Thoracic aorta (tissue), 2 donors: ENCODE results near the gene C4orf51. TPM values are rescaled to one million over a fixed set of nuclear protein-coding genes. Genes with fewer than 3 reads are reported as not detected.

Experiments
- ATAC-seq: fragments of 150-250 bp; one replicate; pipeline ENCODE4 v1.8.0; 2017; ENCODE audit warnings: low read depth; ENCODE audit not compliant: insufficient number of reproducible peaks, low FRiP score
- DNase-seq: peaks from one replicate; pipeline ENCODE4 v3.0.0-alpha.2; 2020; ENCODE audit warnings: low spot score
- H3K27ac ChIP-seq, 2 donors: fragments of 200-600 bp; sonication (generic); 1 replicate in 1 of 2; 2 replicates in 1 of 2; pipeline ENCODE4 v1.5.1; 2016; ENCODE audit warnings: mild to moderate bottlenecking in 2 of 2, moderate library complexity in 2 of 2
- H3K27me3 ChIP-seq: fragments of 200-600 bp; sonication (generic); replicated peaks from 2 replicates; pipeline ENCODE4 v1.6.0; 2016; ENCODE audit warnings: mild to moderate bottlenecking; ENCODE audit not compliant: insufficient read depth
- H3K36me3 ChIP-seq: fragments of 200-600 bp; sonication (generic); one replicate; pipeline ENCODE4 v1.5.1; 2016
- H3K4me1 ChIP-seq, 2 donors: fragments of 200-600 bp; sonication (generic); 1 replicate in 1 of 2; 2 replicates in 1 of 2; pipeline versions ENCODE4 v1.5.1 to v1.6.0; 2016; ENCODE audit warnings: low read depth in 2 of 2, mild to moderate bottlenecking in 1 of 2; ENCODE audit not compliant: control insufficient read depth in 1 of 2
- H3K4me3 ChIP-seq: fragments of 200-600 bp; sonication (generic); 2 replicates; pipeline ENCODE4 v1.5.1; 2016; ENCODE audit warnings: mild to moderate bottlenecking
- H3K9me3 ChIP-seq: fragments of 200-600 bp; sonication (generic); 2 replicates; pipeline ENCODE4 v1.5.1; 2016
- total RNA-seq, 2 donors: library from RNA; depleted of rRNA; stranded (reverse); fragments of >200 nt; gene quantifications; one replicate each; pipeline versions ENCODE4 v1.1.0 to v1.2.3, GENCODE V29; 2016
- TF ChIP-seq, protein P1 (sequence below): fragments of 200-600 bp; sonication (generic); IDR thresholded peaks from one replicate; pipeline ENCODE4 v1.5.1; 2019; ENCODE audit warnings: antibody characterized with exemption

The C4orf51 gene
- total RNA-seq, 2 donors from 2014 or later: not detected

GRCh38 chr4:145731028-145731427 is 51.1 kb downstream of the C4orf51 start:
- Histone ChIP-seq H3K27ac (no peak overlapping the region), H3K36me3 (no peaks in the 10 kb centered on the region), H3K9me3 (no peaks in the 10 kb centered on the region), H3K4me1 (peaks cover 17 to 30% of the 10 kb centered on the region in 2 donors), H3K4me3 (no peak overlapping the region), H3K27me3 (no peaks in the 10 kb centered on the region)
- DNase-seq (no peak), ATAC-seq (no peak)
- TF ChIP-seq, protein P1, sequence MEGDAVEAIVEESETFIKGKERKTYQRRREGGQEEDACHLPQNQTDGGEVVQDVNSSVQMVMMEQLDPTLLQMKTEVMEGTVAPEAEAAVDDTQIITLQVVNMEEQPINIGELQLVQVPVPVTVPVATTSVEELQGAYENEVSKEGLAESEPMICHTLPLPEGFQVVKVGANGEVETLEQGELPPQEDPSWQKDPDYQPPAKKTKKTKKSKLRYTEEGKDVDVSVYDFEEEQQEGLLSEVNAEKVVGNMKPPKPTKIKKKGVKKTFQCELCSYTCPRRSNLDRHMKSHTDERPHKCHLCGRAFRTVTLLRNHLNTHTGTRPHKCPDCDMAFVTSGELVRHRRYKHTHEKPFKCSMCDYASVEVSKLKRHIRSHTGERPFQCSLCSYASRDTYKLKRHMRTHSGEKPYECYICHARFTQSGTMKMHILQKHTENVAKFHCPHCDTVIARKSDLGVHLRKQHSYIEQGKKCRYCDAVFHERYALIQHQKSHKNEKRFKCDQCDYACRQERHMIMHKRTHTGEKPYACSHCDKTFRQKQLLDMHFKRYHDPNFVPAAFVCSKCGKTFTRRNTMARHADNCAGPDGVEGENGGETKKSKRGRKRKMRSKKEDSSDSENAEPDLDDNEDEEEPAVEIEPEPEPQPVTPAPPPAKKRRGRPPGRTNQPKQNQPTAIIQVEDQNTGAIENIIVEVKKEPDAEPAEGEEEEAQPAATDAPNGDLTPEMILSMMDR: no peak

DNA sequence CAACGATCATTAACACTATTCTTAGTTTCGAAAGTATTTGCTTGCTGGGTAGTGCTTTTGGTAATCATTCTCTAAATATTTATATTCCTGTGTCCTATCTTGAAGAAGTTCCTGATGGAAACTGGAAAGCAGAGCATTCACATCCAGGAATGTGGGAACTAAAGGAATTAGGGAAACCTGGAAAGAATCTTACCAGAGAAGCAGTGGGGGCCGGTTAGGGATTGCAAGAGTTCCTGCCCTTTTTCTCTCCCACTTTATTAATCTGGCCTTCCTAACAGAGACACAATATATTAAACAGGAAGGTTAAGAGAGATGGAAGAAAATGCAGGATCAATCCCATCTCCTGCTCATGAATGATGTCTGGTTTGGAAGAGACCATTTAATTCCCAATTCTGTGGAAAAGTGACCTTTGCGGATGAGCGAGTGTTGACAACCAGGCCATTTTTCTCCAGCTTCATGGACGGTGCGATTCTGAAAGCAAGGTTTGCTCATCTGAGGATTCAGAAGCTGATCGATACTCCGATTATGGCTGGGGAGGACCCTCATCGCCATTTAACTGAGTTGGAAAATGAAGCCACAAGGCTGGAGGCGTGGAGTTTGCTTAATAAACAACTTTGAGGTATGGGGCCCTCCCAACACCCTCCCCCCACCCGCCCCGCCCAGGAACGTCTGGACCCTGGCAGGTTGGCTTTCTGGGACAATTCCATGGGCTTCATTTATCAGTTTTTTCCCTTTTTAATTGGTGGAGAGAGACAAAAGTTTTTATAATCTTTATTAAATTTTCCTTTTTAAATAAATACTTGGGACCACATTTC is 52.3 kb downstream of the C4orf51 start:
- H3K27me3 ChIP-seq: no peaks in the 10 kb centered on the region
- peaks cover 26 to 42% of the 10 kb centered on the region in 2 donors for H3K4me1 ChIP-seq
- peak overlapping the region; percentile 99 to 100 for H3K27ac ChIP-seq
- H3K9me3 ChIP-seq: no peaks in the 10 kb centered on the region
- no peaks in the 10 kb centered on the region for H3K36me3 ChIP-seq
- DNase-seq: no peak
- ATAC-seq: no peak
- TF ChIP-seq, protein P1: no peak
- H3K4me3 ChIP-seq: peak overlapping the region; percentile 89

- H3K4me1 ChIP-seq: peaks cover 26 to 50% of the 10 kb centered on the region in 2 donors
- peak overlapping the region; percentile 89 for H3K4me3 ChIP-seq
- ATAC-seq (peak; percentile 26), DNase-seq (peak; percentile 79)
- H3K9me3 ChIP-seq: no peaks in the 10 kb centered on the region
- peak overlapping the region; percentile 99 to 100 for H3K27ac ChIP-seq
- TF ChIP-seq, protein P1: peak; percentile 11
- no peaks in the 10 kb centered on the region for H3K27me3 ChIP-seq
- H3K36me3 ChIP-seq: no peaks in the 10 kb centered on the region
These were observed 53.2 kb downstream of the C4orf51 start for GRCh38 chr4:145732895-145733880.

DNA sequence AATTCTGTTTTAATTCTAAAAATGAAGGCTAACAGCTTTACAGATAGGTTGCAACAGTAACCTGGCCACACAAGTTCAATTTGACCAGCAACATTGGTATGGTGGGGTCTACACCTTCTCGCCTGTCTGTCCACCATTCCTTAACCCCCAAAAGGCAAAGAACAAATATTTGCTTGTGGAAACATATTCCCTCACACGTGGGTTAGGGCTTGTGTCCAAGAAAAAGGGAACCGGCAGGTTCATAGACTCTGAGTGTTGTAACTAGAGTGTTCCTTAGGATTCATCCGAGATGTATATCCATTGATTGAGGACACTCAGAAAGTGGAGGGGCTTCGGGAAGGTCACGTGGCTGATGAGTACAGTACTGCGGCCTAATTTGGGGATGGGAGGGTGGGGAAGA is 54.1 kb downstream of the C4orf51 start:
- peaks cover 26 to 50% of the 10 kb centered on the region in 2 donors for H3K4me1 ChIP-seq
- no peak for ATAC-seq
- TF ChIP-seq, protein P1: no peak
- H3K4me3 ChIP-seq: peak overlapping the region; percentile 89
- no peak for DNase-seq
- H3K27ac ChIP-seq: peak overlapping the region; percentile 99 to 100
- H3K9me3 ChIP-seq: no peaks in the 10 kb centered on the region
- no peaks in the 10 kb centered on the region for H3K36me3 ChIP-seq
- H3K27me3 ChIP-seq: no peaks in the 10 kb centered on the region
